ENCODE results near the gene SHPK. TPM values are rescaled to one million over a fixed set of nuclear protein-coding genes. Genes with fewer than 3 reads are reported as not detected.

The SHPK gene
- total RNA-seq, 4 donors from 2014 or later, result 5.8 to 83.8 (median 44.9) TPM

DNA sequence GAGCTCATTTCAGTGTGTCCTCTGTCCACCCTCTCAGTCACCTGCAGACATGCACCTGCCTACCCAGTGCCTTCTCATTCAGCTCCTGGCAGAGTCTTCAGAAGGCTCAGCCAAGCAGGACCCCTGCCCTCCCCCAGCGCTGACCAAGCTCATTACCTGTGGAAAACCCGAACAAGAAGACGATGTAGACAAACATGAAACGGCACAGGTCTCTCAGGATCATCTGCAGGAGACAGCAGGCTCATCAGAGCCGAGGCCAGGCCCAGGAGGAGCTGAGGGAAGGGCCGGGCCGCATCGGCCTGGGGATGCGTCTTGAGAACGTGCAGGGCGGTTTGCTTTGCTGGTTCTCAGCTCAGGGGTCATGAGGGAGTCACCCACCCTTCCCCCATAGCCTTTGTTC is 59.1 kb downstream of the SHPK start:
- TF ChIP-seq, protein P1, sequence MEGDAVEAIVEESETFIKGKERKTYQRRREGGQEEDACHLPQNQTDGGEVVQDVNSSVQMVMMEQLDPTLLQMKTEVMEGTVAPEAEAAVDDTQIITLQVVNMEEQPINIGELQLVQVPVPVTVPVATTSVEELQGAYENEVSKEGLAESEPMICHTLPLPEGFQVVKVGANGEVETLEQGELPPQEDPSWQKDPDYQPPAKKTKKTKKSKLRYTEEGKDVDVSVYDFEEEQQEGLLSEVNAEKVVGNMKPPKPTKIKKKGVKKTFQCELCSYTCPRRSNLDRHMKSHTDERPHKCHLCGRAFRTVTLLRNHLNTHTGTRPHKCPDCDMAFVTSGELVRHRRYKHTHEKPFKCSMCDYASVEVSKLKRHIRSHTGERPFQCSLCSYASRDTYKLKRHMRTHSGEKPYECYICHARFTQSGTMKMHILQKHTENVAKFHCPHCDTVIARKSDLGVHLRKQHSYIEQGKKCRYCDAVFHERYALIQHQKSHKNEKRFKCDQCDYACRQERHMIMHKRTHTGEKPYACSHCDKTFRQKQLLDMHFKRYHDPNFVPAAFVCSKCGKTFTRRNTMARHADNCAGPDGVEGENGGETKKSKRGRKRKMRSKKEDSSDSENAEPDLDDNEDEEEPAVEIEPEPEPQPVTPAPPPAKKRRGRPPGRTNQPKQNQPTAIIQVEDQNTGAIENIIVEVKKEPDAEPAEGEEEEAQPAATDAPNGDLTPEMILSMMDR (IDR thresholded peaks at IDR 0.05), result no peak
- no peak for TF ChIP-seq POLR2A (IDR thresholded peaks at IDR 0.05)
- no peaks in the 10 kb centered on the region for H3K27me3 ChIP-seq
- no peaks in the 10 kb centered on the region for H3K9me3 ChIP-seq
- H3K36me3 ChIP-seq, result peaks cover 0 to 36% (median 0%) of the 10 kb centered on the region in 3 donors
- H3K4me3 ChIP-seq, result no peak overlapping the region
- no peak overlapping the region for H3K27ac ChIP-seq
- no peak for DNase-seq
- no peaks in the 10 kb centered on the region for H3K4me1 ChIP-seq

DNA sequence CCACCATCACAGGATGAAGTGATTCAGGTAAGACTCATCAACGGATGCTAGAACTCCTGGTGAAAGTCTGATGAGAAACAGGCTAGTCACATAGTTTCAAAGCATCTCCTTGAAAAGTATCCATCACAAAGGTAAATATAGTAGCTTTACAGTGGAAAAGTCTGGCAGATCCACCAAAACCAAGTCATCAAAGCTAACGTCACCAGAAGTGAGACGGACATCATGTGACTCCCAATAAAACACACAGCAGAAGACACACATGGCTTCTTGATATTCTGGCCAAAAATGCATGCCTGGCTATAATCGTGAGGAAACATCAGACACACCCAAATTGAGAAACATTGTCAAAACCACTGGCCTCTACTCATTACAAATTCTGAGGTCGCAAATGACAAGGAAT is 60.5 kb downstream of the SHPK start:
- Histone ChIP-seq H3K9me3 (no peaks in the 10 kb centered on the region), H3K4me1 (no peaks in the 10 kb centered on the region), H3K4me3 (no peak overlapping the region), H3K27ac (no peak overlapping the region), H3K27me3 (no peaks in the 10 kb centered on the region), H3K36me3 (peaks cover 0 to 48% (median 0%) of the 10 kb centered on the region in 3 donors)
- DNase-seq, result no peak
- TF ChIP-seq, protein P1 (IDR thresholded peaks at IDR 0.05), result no peak
- TF ChIP-seq POLR2A (IDR thresholded peaks at IDR 0.05), result no peak

DNA sequence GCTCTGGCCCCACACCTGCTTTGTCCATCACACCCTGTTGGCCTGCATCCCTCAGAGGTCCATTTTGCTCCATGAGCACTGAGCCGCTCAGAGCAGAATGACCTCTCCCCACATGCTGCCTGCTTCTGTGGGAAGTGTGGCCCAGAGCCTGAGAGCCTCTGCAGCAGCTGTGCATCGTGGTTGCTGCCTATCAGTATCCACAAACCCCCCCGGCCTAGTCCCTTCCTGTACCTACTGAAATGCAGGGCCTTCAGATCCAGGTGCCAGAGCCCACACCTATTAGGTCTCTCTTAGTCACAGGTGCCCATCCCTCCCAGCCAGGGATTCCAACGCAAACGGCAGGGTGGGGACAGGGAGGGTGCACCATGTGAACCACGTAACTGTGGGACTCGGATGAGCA is 61.8 kb downstream of the SHPK start:
- Histone ChIP-seq H3K4me3 (no peak overlapping the region), H3K9me3 (no peaks in the 10 kb centered on the region), H3K27ac (no peak overlapping the region), H3K27me3 (no peaks in the 10 kb centered on the region), H3K4me1 (no peaks in the 10 kb centered on the region), H3K36me3 (peaks cover 0 to 44% (median 0%) of the 10 kb centered on the region in 3 donors)
- no peak for TF ChIP-seq POLR2A (IDR thresholded peaks at IDR 0.05)
- TF ChIP-seq, protein P1 (IDR thresholded peaks at IDR 0.05), result no peak
- DNase-seq, result no peak

DNA sequence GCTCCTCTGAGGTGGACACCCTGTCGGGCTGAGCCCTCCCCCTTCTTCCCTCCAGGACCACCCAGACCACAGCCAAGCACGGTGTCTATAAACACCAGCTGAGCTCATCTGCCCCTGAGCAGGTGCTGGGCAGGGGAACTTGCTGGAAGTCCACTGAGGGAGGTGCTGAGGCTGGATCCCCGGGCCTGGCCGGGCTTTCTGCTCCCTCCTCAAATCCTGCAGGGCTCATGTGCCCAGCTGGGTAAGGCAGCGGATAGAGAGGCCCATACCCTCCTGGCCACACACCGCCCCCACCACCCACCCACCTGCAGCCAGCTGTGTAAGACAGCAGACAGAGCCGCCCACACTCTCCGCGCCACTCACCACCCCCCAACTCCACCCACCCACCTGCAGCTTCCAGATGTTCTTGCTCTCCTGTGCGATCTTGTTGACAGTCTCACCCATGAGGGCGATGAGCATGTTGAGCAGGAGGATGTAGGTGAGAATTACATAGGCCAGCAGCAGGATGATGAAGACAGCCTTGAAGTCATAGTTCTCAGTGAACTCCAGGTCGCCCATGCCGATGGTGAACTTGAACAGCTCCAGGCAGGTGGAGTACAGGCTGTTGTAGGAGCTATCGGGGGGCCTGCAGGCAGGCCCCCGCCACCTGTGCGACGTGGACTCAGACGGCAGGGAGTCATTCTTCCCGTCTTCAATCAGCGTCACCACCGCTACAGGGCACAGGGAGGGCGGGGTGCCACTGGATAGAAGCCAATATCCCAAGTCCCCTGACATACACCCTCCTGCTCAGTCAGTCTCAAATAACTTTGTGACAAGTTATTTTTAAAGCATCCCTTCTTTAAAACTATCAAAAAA is 62.6 kb downstream of the SHPK start:
- Histone ChIP-seq H3K27ac (no peak overlapping the region), H3K27me3 (no peaks in the 10 kb centered on the region), H3K4me3 (no peak overlapping the region), H3K36me3 (peaks cover 0 to 43% (median 0%) of the 10 kb centered on the region in 3 donors), H3K4me1 (no peaks in the 10 kb centered on the region), H3K9me3 (no peaks in the 10 kb centered on the region)
- TF ChIP-seq POLR2A (IDR thresholded peaks at IDR 0.05), result no peak
- TF ChIP-seq, protein P1 (IDR thresholded peaks at IDR 0.05), result no peak
- DNase-seq, result no peak

DNA sequence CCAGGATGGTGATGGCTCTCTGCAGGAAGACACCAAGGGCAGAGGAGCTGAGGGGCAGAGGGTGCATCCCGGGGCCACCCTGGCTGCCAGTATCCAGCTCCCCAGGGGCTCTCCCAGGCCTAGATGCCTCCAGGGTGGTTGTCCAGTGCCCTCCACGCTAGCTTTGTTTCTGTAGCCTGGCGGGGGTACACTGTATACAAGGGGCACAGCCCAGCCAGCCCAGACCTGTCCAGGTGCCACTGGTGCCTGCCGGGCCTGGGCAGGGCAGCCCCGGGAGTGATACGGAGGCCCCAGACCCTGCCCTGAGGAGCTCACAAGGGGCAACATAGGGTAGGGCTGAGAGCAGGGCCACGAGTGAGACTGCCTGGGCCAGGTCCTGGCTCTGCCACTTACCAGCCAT is 63.8 kb downstream of the SHPK start:
- Histone ChIP-seq H3K36me3 (peaks cover 0 to 39% (median 0%) of the 10 kb centered on the region in 3 donors), H3K9me3 (no peaks in the 10 kb centered on the region), H3K4me3 (no peak overlapping the region), H3K27ac (no peak overlapping the region), H3K27me3 (no peaks in the 10 kb centered on the region), H3K4me1 (no peaks in the 10 kb centered on the region)
- TF ChIP-seq, protein P1 (IDR thresholded peaks at IDR 0.05), result no peak
- no peak for TF ChIP-seq POLR2A (IDR thresholded peaks at IDR 0.05)
- no peak for DNase-seq
